ENCODE results near the gene GALNT9. TPM values are rescaled to one million over a fixed set of nuclear protein-coding genes. Genes with fewer than 3 reads are reported as not detected.

The GALNT9 gene
- total RNA-seq, 1 donor from 2014 or later: not detected

GRCh38 chr12:132154941-132155770, 174.2 kb downstream of the GALNT9 start:
- Histone ChIP-seq H3K79me2 (ENCODE audit: low read depth) (no peaks in the 10 kb centered on the region), H3K4me1 (no peaks in the 10 kb centered on the region), H3F3A (ENCODE audit: low read depth) (peaks cover 30% of the 10 kb centered on the region), H3K9ac (no peak overlapping the region), H3K27me3 (no peaks in the 10 kb centered on the region), H4K20me1 (ENCODE audit: low read depth) (peaks cover 9% of the 10 kb centered on the region), H3K4me3 (no peak overlapping the region), H3K4me2 (no peak overlapping the region), H2AFZ (replicated peaks) (no peak overlapping the region), H3K36me3 (no peaks in the 10 kb centered on the region), H3K27ac (no peak overlapping the region), H3K9me3 (ENCODE audit: low read depth) (no peaks in the 10 kb centered on the region)
- Mint-ChIP-seq H3K4me1 (no peaks in the 10 kb centered on the region), H3K27ac (no peak overlapping the region), H3K36me3 (no peaks in the 10 kb centered on the region), H3K9me3 (no peaks in the 10 kb centered on the region), H3K4me3 (no peak overlapping the region), H3K27me3 (ENCODE audit: insufficient read depth, low read depth) (peaks cover 2% of the 10 kb centered on the region)
- TF ChIP-seq EZH2 (IDR thresholded peaks at IDR 0.05) (no peak), EZH2phosphoT487 (IDR thresholded peaks at IDR 0.05) (no peak), CTCF (IDR thresholded peaks at IDR 0.05) (no peak)
- peak; percentile 38 for DNase-seq (ENCODE audit: low spot score)

GRCh38 chr12:132154341-132154761, 175.0 kb downstream of the GALNT9 start:
- Histone ChIP-seq H3K4me1 (no peaks in the 10 kb centered on the region), H3K9me3 (ENCODE audit: low read depth) (no peaks in the 10 kb centered on the region), H3K4me3 (no peak overlapping the region), H3K4me2 (no peak overlapping the region), H3K27ac (no peak overlapping the region), H4K20me1 (ENCODE audit: low read depth) (peaks cover 9% of the 10 kb centered on the region), H3K36me3 (no peaks in the 10 kb centered on the region), H3K79me2 (ENCODE audit: low read depth) (no peaks in the 10 kb centered on the region), H3K27me3 (no peaks in the 10 kb centered on the region), H2AFZ (replicated peaks) (no peak overlapping the region), H3K9ac (no peak overlapping the region), H3F3A (ENCODE audit: low read depth) (peaks cover 30% of the 10 kb centered on the region)
- Mint-ChIP-seq H3K4me3 (no peak overlapping the region), H3K36me3 (no peaks in the 10 kb centered on the region), H3K4me1 (no peaks in the 10 kb centered on the region), H3K27me3 (ENCODE audit: insufficient read depth, low read depth) (peaks cover 2% of the 10 kb centered on the region), H3K27ac (no peak overlapping the region), H3K9me3 (no peaks in the 10 kb centered on the region)
- peak; percentile 33 for DNase-seq (ENCODE audit: low spot score)
- no peak for TF ChIP-seq EZH2 (IDR thresholded peaks at IDR 0.05)
- TF ChIP-seq EZH2phosphoT487 (IDR thresholded peaks at IDR 0.05): no peak

DNA sequence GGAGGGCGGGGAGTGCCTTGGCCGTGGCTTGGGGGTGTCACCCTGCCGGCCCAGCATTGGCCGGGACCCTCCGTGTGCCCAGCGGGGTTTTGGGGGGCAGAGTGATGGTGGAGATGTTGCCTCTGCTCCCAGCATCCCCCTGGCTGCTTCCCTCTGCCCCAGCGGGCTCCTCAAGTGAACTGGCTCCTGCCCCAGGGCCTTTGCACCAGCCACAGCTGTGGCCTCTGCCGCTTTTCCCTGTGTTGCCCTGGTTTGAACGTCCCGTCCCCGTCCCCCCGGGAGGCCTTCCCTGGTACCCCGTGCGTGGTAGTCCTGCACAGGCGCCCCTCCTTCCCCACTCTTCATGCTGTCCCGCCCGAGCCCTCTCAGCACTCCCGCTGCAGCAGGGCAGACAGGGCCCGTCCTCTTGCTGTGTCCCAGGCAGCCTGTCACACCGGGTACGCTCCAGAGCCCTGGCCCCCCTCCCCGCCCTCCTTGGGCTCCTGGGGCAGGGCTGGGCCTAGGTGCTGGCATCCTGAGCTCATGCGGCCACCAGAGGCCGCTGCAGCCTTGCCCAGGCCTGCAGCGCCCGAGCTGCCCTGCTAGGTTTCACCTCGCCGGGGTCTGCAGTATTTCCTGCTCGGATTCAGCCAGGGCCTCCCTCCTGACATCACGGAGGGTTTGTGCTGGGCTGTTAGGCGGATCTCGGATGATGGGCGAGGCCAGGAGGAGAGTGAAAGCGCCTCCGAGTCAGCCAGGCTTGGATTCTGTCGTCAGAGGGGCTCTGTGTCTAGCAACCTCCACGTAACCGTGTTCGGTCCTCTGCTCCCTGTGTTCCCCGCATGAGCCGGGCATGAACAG, 175.7 kb downstream of the GALNT9 start:
- no peak overlapping the region for H3K4me2 ChIP-seq
- no peak overlapping the region for H3K27ac Mint-ChIP-seq
- H3K27me3 ChIP-seq: no peaks in the 10 kb centered on the region
- H3K9me3 ChIP-seq (ENCODE audit: low read depth): no peaks in the 10 kb centered on the region
- H4K20me1 ChIP-seq (ENCODE audit: low read depth): peaks cover 9% of the 10 kb centered on the region
- H3K79me2 ChIP-seq (ENCODE audit: low read depth): no peaks in the 10 kb centered on the region
- no peaks in the 10 kb centered on the region for H3K36me3 Mint-ChIP-seq
- H3K4me1 Mint-ChIP-seq: no peaks in the 10 kb centered on the region
- H3K4me3 ChIP-seq: no peak overlapping the region
- DNase-seq (ENCODE audit: low spot score): peak; percentile 93
- H3K4me3 Mint-ChIP-seq: no peak overlapping the region
- H3F3A ChIP-seq (ENCODE audit: low read depth): peaks cover 30% of the 10 kb centered on the region
- no peaks in the 10 kb centered on the region for H3K36me3 ChIP-seq
- H2AFZ ChIP-seq (replicated peaks): no peak overlapping the region
- peaks cover 2% of the 10 kb centered on the region for H3K27me3 Mint-ChIP-seq (ENCODE audit: insufficient read depth, low read depth)
- TF ChIP-seq EZH2phosphoT487 (IDR thresholded peaks at IDR 0.05) (no peak), EZH2 (IDR thresholded peaks at IDR 0.05) (no peak), CTCF (IDR thresholded peaks at IDR 0.05) (peak; percentile 90)
- H3K4me1 ChIP-seq: no peaks in the 10 kb centered on the region
- H3K27ac ChIP-seq: no peak overlapping the region
- no peaks in the 10 kb centered on the region for H3K9me3 Mint-ChIP-seq
- no peak overlapping the region for H3K9ac ChIP-seq
